ENCODE results near the gene HOXB8.

HOXB8 gene

GRCh38 chr17:48644910-48645557 is 29.9 kb upstream of the HOXB8 start:
- no peak for ATAC-seq

GRCh38 chr17:48644159-48644558 is 29.1 kb upstream of the HOXB8 start:
- TF ChIP-seq PPARA (CRISPR knock-in tag; IDR thresholded peaks at IDR 0.05; ENCODE audit: borderline replicate concordance) (no peak), GLIS3 (CRISPR knock-in tag; IDR thresholded peaks at IDR 0.05) (no peak), TOX (CRISPR knock-in tag; IDR thresholded peaks at IDR 0.05; ENCODE audit: borderline replicate concordance) (no peak), ZNF8 (CRISPR knock-in tag; IDR thresholded peaks at IDR 0.05) (no peak), OSR1 (CRISPR knock-in tag; IDR thresholded peaks at IDR 0.05) (no peak), ARNTL (CRISPR knock-in tag; IDR thresholded peaks at IDR 0.05; ENCODE audit: borderline replicate concordance, low read depth) (no peak), ZNF70 (CRISPR knock-in tag; IDR thresholded peaks at IDR 0.05) (no peak)
- TF ChIP-seq, protein P1, sequence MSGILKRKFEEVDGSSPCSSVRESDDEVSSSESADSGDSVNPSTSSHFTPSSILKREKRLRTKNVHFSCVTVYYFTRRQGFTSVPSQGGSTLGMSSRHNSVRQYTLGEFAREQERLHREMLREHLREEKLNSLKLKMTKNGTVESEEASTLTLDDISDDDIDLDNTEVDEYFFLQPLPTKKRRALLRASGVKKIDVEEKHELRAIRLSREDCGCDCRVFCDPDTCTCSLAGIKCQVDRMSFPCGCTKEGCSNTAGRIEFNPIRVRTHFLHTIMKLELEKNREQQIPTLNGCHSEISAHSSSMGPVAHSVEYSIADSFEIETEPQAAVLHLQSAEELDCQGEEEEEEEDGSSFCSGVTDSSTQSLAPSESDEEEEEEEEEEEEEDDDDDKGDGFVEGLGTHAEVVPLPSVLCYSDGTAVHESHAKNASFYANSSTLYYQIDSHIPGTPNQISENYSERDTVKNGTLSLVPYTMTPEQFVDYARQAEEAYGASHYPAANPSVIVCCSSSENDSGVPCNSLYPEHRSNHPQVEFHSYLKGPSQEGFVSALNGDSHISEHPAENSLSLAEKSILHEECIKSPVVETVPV (CRISPR knock-in tag; IDR thresholded peaks at IDR 0.05), result no peak
- TF ChIP-seq, protein P2, sequence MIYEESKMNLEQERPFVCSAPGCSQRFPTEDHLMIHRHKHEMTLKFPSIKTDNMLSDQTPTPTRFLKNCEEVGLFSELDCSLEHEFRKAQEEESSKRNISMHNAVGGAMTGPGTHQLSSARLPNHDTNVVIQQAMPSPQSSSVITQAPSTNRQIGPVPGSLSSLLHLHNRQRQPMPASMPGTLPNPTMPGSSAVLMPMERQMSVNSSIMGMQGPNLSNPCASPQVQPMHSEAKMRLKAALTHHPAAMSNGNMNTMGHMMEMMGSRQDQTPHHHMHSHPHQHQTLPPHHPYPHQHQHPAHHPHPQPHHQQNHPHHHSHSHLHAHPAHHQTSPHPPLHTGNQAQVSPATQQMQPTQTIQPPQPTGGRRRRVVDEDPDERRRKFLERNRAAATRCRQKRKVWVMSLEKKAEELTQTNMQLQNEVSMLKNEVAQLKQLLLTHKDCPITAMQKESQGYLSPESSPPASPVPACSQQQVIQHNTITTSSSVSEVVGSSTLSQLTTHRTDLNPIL (CRISPR knock-in tag; IDR thresholded peaks at IDR 0.05; ENCODE audit: low read depth), result no peak
- no peak for ATAC-seq

More at GRCh38 chr17:48644910-48645557, 29.9 kb upstream of the HOXB8 start:
- TF ChIP-seq ZFP3 (CRISPR knock-in tag; IDR thresholded peaks at IDR 0.05), result no peak
- no peak for TF ChIP-seq SNAI2 (CRISPR knock-in tag; IDR thresholded peaks at IDR 0.05)
- TF ChIP-seq TOX (CRISPR knock-in tag; IDR thresholded peaks at IDR 0.05; ENCODE audit: borderline replicate concordance), result no peak
- TF ChIP-seq ZC3H10 (CRISPR knock-in tag; IDR thresholded peaks at IDR 0.05), result no peak
- no peak for TF ChIP-seq ESRRG (CRISPR knock-in tag; IDR thresholded peaks at IDR 0.05)
- no peak for TF ChIP-seq ARNTL (CRISPR knock-in tag; IDR thresholded peaks at IDR 0.05; ENCODE audit: borderline replicate concordance, low read depth)
- no peak for TF ChIP-seq ISL1 (CRISPR knock-in tag; IDR thresholded peaks at IDR 0.05)
- TF ChIP-seq TCF4 (CRISPR knock-in tag; IDR thresholded peaks at IDR 0.05; ENCODE audit: borderline replicate concordance), result no peak
- TF ChIP-seq PATZ1 (CRISPR knock-in tag; IDR thresholded peaks at IDR 0.05; ENCODE audit: borderline replicate concordance), result no peak
- TF ChIP-seq, protein P3, sequence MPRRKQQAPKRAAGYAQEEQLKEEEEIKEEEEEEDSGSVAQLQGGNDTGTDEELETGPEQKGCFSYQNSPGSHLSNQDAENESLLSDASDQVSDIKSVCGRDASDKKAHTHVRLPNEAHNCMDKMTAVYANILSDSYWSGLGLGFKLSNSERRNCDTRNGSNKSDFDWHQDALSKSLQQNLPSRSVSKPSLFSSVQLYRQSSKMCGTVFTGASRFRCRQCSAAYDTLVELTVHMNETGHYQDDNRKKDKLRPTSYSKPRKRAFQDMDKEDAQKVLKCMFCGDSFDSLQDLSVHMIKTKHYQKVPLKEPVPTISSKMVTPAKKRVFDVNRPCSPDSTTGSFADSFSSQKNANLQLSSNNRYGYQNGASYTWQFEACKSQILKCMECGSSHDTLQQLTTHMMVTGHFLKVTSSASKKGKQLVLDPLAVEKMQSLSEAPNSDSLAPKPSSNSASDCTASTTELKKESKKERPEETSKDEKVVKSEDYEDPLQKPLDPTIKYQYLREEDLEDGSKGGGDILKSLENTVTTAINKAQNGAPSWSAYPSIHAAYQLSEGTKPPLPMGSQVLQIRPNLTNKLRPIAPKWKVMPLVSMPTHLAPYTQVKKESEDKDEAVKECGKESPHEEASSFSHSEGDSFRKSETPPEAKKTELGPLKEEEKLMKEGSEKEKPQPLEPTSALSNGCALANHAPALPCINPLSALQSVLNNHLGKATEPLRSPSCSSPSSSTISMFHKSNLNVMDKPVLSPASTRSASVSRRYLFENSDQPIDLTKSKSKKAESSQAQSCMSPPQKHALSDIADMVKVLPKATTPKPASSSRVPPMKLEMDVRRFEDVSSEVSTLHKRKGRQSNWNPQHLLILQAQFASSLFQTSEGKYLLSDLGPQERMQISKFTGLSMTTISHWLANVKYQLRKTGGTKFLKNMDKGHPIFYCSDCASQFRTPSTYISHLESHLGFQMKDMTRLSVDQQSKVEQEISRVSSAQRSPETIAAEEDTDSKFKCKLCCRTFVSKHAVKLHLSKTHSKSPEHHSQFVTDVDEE (CRISPR knock-in tag; IDR thresholded peaks at IDR 0.05), result no peak
- TF ChIP-seq CSDC2 (CRISPR knock-in tag; IDR thresholded peaks at IDR 0.05), result no peak
- no peak for TF ChIP-seq ZNF70 (CRISPR knock-in tag; IDR thresholded peaks at IDR 0.05)
- TF ChIP-seq GLIS3 (CRISPR knock-in tag; IDR thresholded peaks at IDR 0.05), result no peak
- TF ChIP-seq, protein P1 (CRISPR knock-in tag; IDR thresholded peaks at IDR 0.05), result no peak
- TF ChIP-seq RARB (CRISPR knock-in tag; IDR thresholded peaks at IDR 0.05), result no peak
- TF ChIP-seq POU6F1 (CRISPR knock-in tag; IDR thresholded peaks at IDR 0.05; ENCODE audit: borderline replicate concordance, low read depth), result no peak
- no peak for TF ChIP-seq BACH2 (CRISPR knock-in tag; IDR thresholded peaks at IDR 0.05; ENCODE audit: borderline replicate concordance)
- TF ChIP-seq ZNF565 (CRISPR knock-in tag; conservative IDR thresholded peaks at IDR 0.05; ENCODE audit: low read depth), result no peak
- no peak for TF ChIP-seq ZNF8 (CRISPR knock-in tag; IDR thresholded peaks at IDR 0.05)

Measured in SK-N-SH treated with all-trans-retinoic acid at 6 μM for 48 hours (cell line).